WI38 (cell line): ENCODE results near the gene CCDC157.
"Not testable (repeated sequence)": the region's sequence is repeated elsewhere in the genome, so short reads cannot be mapped to it uniquely, and the experiment has no call there.

Experiments
- H3K4me3 ChIP-seq: 2 replicates; pipeline ENCODE4 v1.5.1; 2011; ENCODE audit warnings: low read depth, mild to moderate bottlenecking, control low read depth, low read length
- CTCF ChIP-seq: IDR thresholded peaks from 2 replicates; pipeline ENCODE4 v1.5.1; 2012; ENCODE audit warnings: low read depth, mild to moderate bottlenecking, control low read depth, low read length

The CCDC157 gene

GRCh38 chr22:30335236-30335635, 21.6 kb upstream of the CCDC157 start:
- no peak overlapping the region for H3K4me3 ChIP-seq
- TF ChIP-seq CTCF: no peak

- TF ChIP-seq CTCF: no peak
These were observed 19.9 kb upstream of the CCDC157 start for GRCh38 chr22:30336752-30337460.

GRCh38 chr22:30337461-30337778, 19.4 kb upstream of the CCDC157 start:
- no peak for TF ChIP-seq CTCF
- no peak overlapping the region for H3K4me3 ChIP-seq

More at GRCh38 chr22:30336752-30337460, 19.9 kb upstream of the CCDC157 start:
- no peak overlapping the region for H3K4me3 ChIP-seq

GRCh38 chr22:30338341-30338740, 18.5 kb upstream of the CCDC157 start:
- not testable (repeated sequence) for H3K4me3 ChIP-seq

- TF ChIP-seq CTCF: no peak
- no peak overlapping the region for H3K4me3 ChIP-seq
These were observed 18.0 kb upstream of the CCDC157 start for GRCh38 chr22:30338802-30339201.

GRCh38 chr22:30340911-30341685, 15.7 kb upstream of the CCDC157 start:
- no peak overlapping the region for H3K4me3 ChIP-seq
- no peak for TF ChIP-seq CTCF

- TF ChIP-seq CTCF: no peak
- H3K4me3 ChIP-seq: no peak overlapping the region
These were observed 12.2 kb upstream of the CCDC157 start for GRCh38 chr22:30344447-30345200.
